ENCODE results near the gene NECTIN4.

DNA sequence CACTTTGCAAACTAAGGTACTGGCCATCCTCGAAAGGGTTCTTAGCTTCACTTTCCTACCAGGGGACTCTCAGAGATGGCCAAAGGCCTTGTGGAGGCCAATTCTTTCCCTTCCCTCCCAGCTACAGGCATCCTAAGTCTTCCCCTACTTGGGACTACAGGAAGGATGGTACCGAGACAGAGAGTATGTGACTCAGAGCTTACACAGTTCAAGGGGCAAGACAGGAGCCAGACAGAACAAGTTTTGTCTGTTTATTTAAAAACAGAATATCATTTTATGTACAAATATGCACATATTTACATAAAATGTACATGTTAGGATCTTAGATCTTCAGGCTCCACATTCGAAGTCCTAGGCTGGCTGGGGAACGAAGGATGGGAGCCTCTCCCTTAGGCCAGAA lies 18.6 kb downstream of the NECTIN4 start:
- TF ChIP-seq, protein P1, sequence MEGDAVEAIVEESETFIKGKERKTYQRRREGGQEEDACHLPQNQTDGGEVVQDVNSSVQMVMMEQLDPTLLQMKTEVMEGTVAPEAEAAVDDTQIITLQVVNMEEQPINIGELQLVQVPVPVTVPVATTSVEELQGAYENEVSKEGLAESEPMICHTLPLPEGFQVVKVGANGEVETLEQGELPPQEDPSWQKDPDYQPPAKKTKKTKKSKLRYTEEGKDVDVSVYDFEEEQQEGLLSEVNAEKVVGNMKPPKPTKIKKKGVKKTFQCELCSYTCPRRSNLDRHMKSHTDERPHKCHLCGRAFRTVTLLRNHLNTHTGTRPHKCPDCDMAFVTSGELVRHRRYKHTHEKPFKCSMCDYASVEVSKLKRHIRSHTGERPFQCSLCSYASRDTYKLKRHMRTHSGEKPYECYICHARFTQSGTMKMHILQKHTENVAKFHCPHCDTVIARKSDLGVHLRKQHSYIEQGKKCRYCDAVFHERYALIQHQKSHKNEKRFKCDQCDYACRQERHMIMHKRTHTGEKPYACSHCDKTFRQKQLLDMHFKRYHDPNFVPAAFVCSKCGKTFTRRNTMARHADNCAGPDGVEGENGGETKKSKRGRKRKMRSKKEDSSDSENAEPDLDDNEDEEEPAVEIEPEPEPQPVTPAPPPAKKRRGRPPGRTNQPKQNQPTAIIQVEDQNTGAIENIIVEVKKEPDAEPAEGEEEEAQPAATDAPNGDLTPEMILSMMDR (IDR thresholded peaks at IDR 0.05), result no peak
- TF ChIP-seq EZH2 (IDR thresholded peaks at IDR 0.05), result no peak

Data from neural progenitor cell (in vitro differentiated cells).